DMS153 treated with DMSO at 0.1 percent for 48 hours (cell line): Measurements from ENCODE around the gene TTC8.
"Not testable (repeated sequence)": the region's sequence is repeated elsewhere in the genome, so short reads cannot be mapped to it uniquely, and the experiment has no call there.

ENCODE experiments used
- DNase-seq: peaks from one replicate; lab custom pipeline; 2025; ENCODE audit not compliant: unreplicated experiment; lab: John Stamatoyannopoulos, UW

The TTC8 gene

GRCh38 chr14:88823968-88824313, 510 bp upstream of the TTC8 start:
- DNase-seq = no peak

GRCh38 chr14:88825078-88825458, 617 bp downstream of the TTC8 start:
- DNase-seq = no peak

GRCh38 chr14:88825503-88825902, 1.1 kb downstream of the TTC8 start:
- DNase-seq = no peak

GRCh38 chr14:88829188-88829587, 4.7 kb downstream of the TTC8 start:
- no peak for DNase-seq

- DNase-seq = no peak
Measured at GRCh38 chr14:88829685-88830302, 5.3 kb downstream of the TTC8 start.

- no peak for DNase-seq
Measured at GRCh38 chr14:88831284-88831683, 6.8 kb downstream of the TTC8 start.

GRCh38 chr14:88834883-88835431, 10.5 kb downstream of the TTC8 start:
- no peak for DNase-seq

GRCh38 chr14:88835661-88836060, 11.2 kb downstream of the TTC8 start:
- no peak for DNase-seq

- DNase-seq = no peak
Measured at GRCh38 chr14:88837495-88837894, 13.0 kb downstream of the TTC8 start.

- DNase-seq = no peak
Measured at GRCh38 chr14:88838015-88838414, 13.6 kb downstream of the TTC8 start.

GRCh38 chr14:88840926-88841325, 16.5 kb downstream of the TTC8 start:
- no peak for DNase-seq

GRCh38 chr14:88841741-88842140, 17.3 kb downstream of the TTC8 start:
- no peak for DNase-seq

GRCh38 chr14:88842414-88842813, 18.0 kb downstream of the TTC8 start:
- DNase-seq = no peak

- DNase-seq = no peak
Measured at GRCh38 chr14:88844980-88845491, 20.6 kb downstream of the TTC8 start.

GRCh38 chr14:88848571-88848970, 24.1 kb downstream of the TTC8 start:
- no peak for DNase-seq

- DNase-seq = no peak
Measured at GRCh38 chr14:88849716-88850115, 25.3 kb downstream of the TTC8 start.

GRCh38 chr14:88851587-88851986, 27.1 kb downstream of the TTC8 start:
- no peak for DNase-seq

- no peak for DNase-seq
Measured at GRCh38 chr14:88852632-88853031, 28.2 kb downstream of the TTC8 start.

GRCh38 chr14:88853129-88853528, 28.7 kb downstream of the TTC8 start:
- DNase-seq = no peak

GRCh38 chr14:88856786-88857366, 32.4 kb downstream of the TTC8 start:
- no peak for DNase-seq

- not testable (repeated sequence) for DNase-seq
Measured at GRCh38 chr14:88857861-88858260, 33.4 kb downstream of the TTC8 start.

- DNase-seq = not testable (repeated sequence)
Measured at GRCh38 chr14:88859118-88859517, 34.7 kb downstream of the TTC8 start.

GRCh38 chr14:88863167-88863566, 38.7 kb downstream of the TTC8 start:
- DNase-seq = no peak
